ENCODE measurements around the gene SUPT5H.
A peak's percentile ranks its signal among the peaks of the same experiment; 100 is the strongest.

SUPT5H gene

GRCh38 chr19:39480337-39481228 lies 35.2 kb downstream of the SUPT5H start, which contains the start of gene TIMM50:
TSS of gene TIMM50 (plus strand) at chr19:39480838. CDS start at chr19:39480854, 16 bp downstream.
- Mint-ChIP-seq H3K9me3 (ENCODE audit: low read depth) (no peaks in the 10 kb centered on the region), H3K27me3 (no peaks in the 10 kb centered on the region), H3K4me3 (peak within 1 kb of the TSS; percentile 97), H3K4me1 (ENCODE audit: low read depth) (peaks cover 24% of the 10 kb centered on the region), H3K36me3 (no peaks in the 10 kb centered on the region), H3K27ac (peak within 1 kb of the TSS; percentile 89)

- Mint-ChIP-seq H3K27ac (peak overlapping the region; percentile 89), H3K9me3 (ENCODE audit: low read depth) (no peaks in the 10 kb centered on the region), H3K36me3 (no peaks in the 10 kb centered on the region), H3K27me3 (no peaks in the 10 kb centered on the region), H3K4me3 (peak overlapping the region; percentile 97), H3K4me1 (ENCODE audit: low read depth) (peaks cover 24% of the 10 kb centered on the region)
Measured at GRCh38 chr19:39481229-39481545, 35.8 kb downstream of the SUPT5H start.

GRCh38 chr19:39481676-39482075 lies 36.3 kb downstream of the SUPT5H start:
- Mint-ChIP-seq H3K4me3 (peak overlapping the region; percentile 97), H3K36me3 (peaks cover under 1% of the 10 kb centered on the region), H3K27ac (peak overlapping the region; percentile 89), H3K9me3 (ENCODE audit: low read depth) (no peaks in the 10 kb centered on the region), H3K27me3 (no peaks in the 10 kb centered on the region), H3K4me1 (ENCODE audit: low read depth) (peaks cover 24% of the 10 kb centered on the region)

- Mint-ChIP-seq H3K36me3 (peaks cover 2% of the 10 kb centered on the region), H3K4me1 (ENCODE audit: low read depth) (peaks cover 24% of the 10 kb centered on the region), H3K4me3 (peak overlapping the region; percentile 63), H3K27ac (peak overlapping the region; percentile 16), H3K9me3 (ENCODE audit: low read depth) (no peaks in the 10 kb centered on the region), H3K27me3 (no peaks in the 10 kb centered on the region)
Measured at GRCh38 chr19:39483141-39483540, 37.8 kb downstream of the SUPT5H start.

- Mint-ChIP-seq H3K27ac (no peak overlapping the region), H3K4me3 (no peak overlapping the region), H3K4me1 (ENCODE audit: low read depth) (no peaks in the 10 kb centered on the region), H3K27me3 (no peaks in the 10 kb centered on the region), H3K9me3 (ENCODE audit: low read depth) (no peaks in the 10 kb centered on the region), H3K36me3 (peaks cover 5% of the 10 kb centered on the region)
Measured at GRCh38 chr19:39489756-39490155, 44.4 kb downstream of the SUPT5H start.

- no peaks in the 10 kb centered on the region for H3K9me3 Mint-ChIP-seq (ENCODE audit: low read depth)
- no peaks in the 10 kb centered on the region for H3K27me3 Mint-ChIP-seq
- no peak overlapping the region for H3K4me3 Mint-ChIP-seq
- no peak overlapping the region for H3K27ac Mint-ChIP-seq
- H3K36me3 Mint-ChIP-seq: peaks cover 4% of the 10 kb centered on the region
- H3K4me1 Mint-ChIP-seq (ENCODE audit: low read depth): no peaks in the 10 kb centered on the region
Measured at GRCh38 chr19:39492225-39492624, 46.8 kb downstream of the SUPT5H start.

- H3K4me3 Mint-ChIP-seq: no peak overlapping the region
Measured at GRCh38 chr19:39492788-39493187, 47.4 kb downstream of the SUPT5H start.

GRCh38 chr19:39494661-39495060 lies 49.3 kb downstream of the SUPT5H start:
- no peak overlapping the region for H3K27ac Mint-ChIP-seq
- H3K27me3 Mint-ChIP-seq: peaks cover 10% of the 10 kb centered on the region
- H3K9me3 Mint-ChIP-seq (ENCODE audit: low read depth): no peaks in the 10 kb centered on the region
- no peak overlapping the region for H3K4me3 Mint-ChIP-seq
- H3K4me1 Mint-ChIP-seq (ENCODE audit: low read depth): peaks cover 12% of the 10 kb centered on the region
- H3K36me3 Mint-ChIP-seq: no peaks in the 10 kb centered on the region

More at GRCh38 chr19:39492788-39493187, 47.4 kb downstream of the SUPT5H start:
- peaks cover 4% of the 10 kb centered on the region for H3K36me3 Mint-ChIP-seq
- no peaks in the 10 kb centered on the region for H3K27me3 Mint-ChIP-seq
- H3K9me3 Mint-ChIP-seq (ENCODE audit: low read depth): no peaks in the 10 kb centered on the region
- H3K27ac Mint-ChIP-seq: no peak overlapping the region
- no peaks in the 10 kb centered on the region for H3K4me1 Mint-ChIP-seq (ENCODE audit: low read depth)

GRCh38 chr19:39496063-39496462 lies 50.7 kb downstream of the SUPT5H start:
- peaks cover 19% of the 10 kb centered on the region for H3K27me3 Mint-ChIP-seq
- no peak overlapping the region for H3K27ac Mint-ChIP-seq
- H3K4me3 Mint-ChIP-seq: no peak overlapping the region
- H3K9me3 Mint-ChIP-seq (ENCODE audit: low read depth): no peaks in the 10 kb centered on the region
- H3K4me1 Mint-ChIP-seq (ENCODE audit: low read depth): peaks cover 14% of the 10 kb centered on the region
- H3K36me3 Mint-ChIP-seq: no peaks in the 10 kb centered on the region

GRCh38 chr19:39497701-39497995 lies 52.3 kb downstream of the SUPT5H start:
- Mint-ChIP-seq H3K9me3 (ENCODE audit: low read depth) (no peaks in the 10 kb centered on the region), H3K4me3 (peak overlapping the region; percentile 20), H3K27ac (no peak overlapping the region), H3K36me3 (no peaks in the 10 kb centered on the region), H3K4me1 (ENCODE audit: low read depth) (peaks cover 14% of the 10 kb centered on the region), H3K27me3 (peaks cover 21% of the 10 kb centered on the region)

- Mint-ChIP-seq H3K27me3 (peaks cover 21% of the 10 kb centered on the region), H3K4me1 (ENCODE audit: low read depth) (peaks cover 16% of the 10 kb centered on the region)
Measured at GRCh38 chr19:39497996-39498797, 52.8 kb downstream of the SUPT5H start.

GRCh38 chr19:39498798-39499642 lies 53.6 kb downstream of the SUPT5H start, which contains the start of gene DLL3:
TSS of gene DLL3 (plus strand) at chr19:39498947. CDS start at chr19:39498975, 28 bp downstream.
- peaks cover 22% of the 10 kb centered on the region for H3K4me1 Mint-ChIP-seq (ENCODE audit: low read depth)
- H3K4me3 Mint-ChIP-seq: peak within 1 kb of the TSS; percentile 70
- H3K27ac Mint-ChIP-seq: no peak within 1 kb of the TSS
- H3K9me3 Mint-ChIP-seq (ENCODE audit: low read depth): no peaks in the 10 kb centered on the region
- no peaks in the 10 kb centered on the region for H3K36me3 Mint-ChIP-seq
- H3K27me3 Mint-ChIP-seq: peaks cover 23% of the 10 kb centered on the region

More at GRCh38 chr19:39497996-39498797, 52.8 kb downstream of the SUPT5H start:
- no peak overlapping the region for H3K27ac Mint-ChIP-seq
- H3K4me3 Mint-ChIP-seq: peak overlapping the region; percentile 70
- no peaks in the 10 kb centered on the region for H3K36me3 Mint-ChIP-seq
- H3K9me3 Mint-ChIP-seq (ENCODE audit: low read depth): no peaks in the 10 kb centered on the region

GRCh38 chr19:39499932-39500331 lies 54.5 kb downstream of the SUPT5H start:
- Mint-ChIP-seq H3K27ac (no peak overlapping the region), H3K36me3 (no peaks in the 10 kb centered on the region), H3K4me3 (peak overlapping the region; percentile 51), H3K27me3 (peaks cover 25% of the 10 kb centered on the region), H3K4me1 (ENCODE audit: low read depth) (peaks cover 22% of the 10 kb centered on the region), H3K9me3 (ENCODE audit: low read depth) (no peaks in the 10 kb centered on the region)

GRCh38 chr19:39500543-39500942 lies 55.2 kb downstream of the SUPT5H start:
- Mint-ChIP-seq H3K27ac (no peak overlapping the region), H3K36me3 (no peaks in the 10 kb centered on the region), H3K4me1 (ENCODE audit: low read depth) (peaks cover 22% of the 10 kb centered on the region), H3K27me3 (peaks cover 25% of the 10 kb centered on the region), H3K9me3 (ENCODE audit: low read depth) (no peaks in the 10 kb centered on the region), H3K4me3 (no peak overlapping the region)

All from activated naive CD8-positive, alpha-beta T cell (primary cell).